HG02973 (cell line): Measurements from ENCODE around the gene LTK.

Experiments
- ATAC-seq: cut with Tn5 transposase; IDR thresholded peaks from one replicate; pipeline ENCODE4 v1.9.1; 2021; ENCODE audit warnings: moderate library complexity; ENCODE audit not compliant: unreplicated experiment

LTK gene

GRCh38 chr15:41530363-41530956, 16.8 kb upstream of the LTK start:
- no peak for ATAC-seq

- no peak for ATAC-seq
These were observed 9.5 kb upstream of the LTK start for GRCh38 chr15:41523097-41523496.

GRCh38 chr15:41521614-41522013, 8.0 kb upstream of the LTK start:
- ATAC-seq: no peak

DNA sequence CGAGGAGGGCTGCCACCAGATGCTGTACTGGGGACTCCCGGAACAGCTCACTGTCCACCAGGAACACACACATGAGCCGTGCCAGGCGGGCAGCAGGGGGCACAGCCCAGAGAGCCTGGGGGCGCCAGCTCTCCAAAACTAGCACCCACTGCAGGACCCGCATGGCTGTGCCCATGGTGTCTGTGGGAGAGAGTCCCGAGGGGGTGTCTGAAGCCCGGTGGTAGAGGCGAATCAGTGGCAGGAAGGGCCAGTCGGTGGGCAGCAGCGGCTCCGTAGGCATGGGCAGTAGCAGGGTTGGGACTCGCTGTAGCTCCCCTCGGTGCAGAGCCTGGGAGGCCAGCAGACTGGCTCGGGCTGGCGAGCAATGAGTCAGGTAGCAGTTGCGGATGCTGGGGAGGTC, 7.0 kb upstream of the LTK start:
- ATAC-seq: no peak

- no peak for ATAC-seq
These were observed 4.3 kb upstream of the LTK start for GRCh38 chr15:41517895-41518449.

- ATAC-seq: no peak
These were observed 604 bp downstream of the LTK start for GRCh38 chr15:41512940-41513505.

- no peak for ATAC-seq
These were observed 1.1 kb downstream of the LTK start for GRCh38 chr15:41512512-41512939.

DNA sequence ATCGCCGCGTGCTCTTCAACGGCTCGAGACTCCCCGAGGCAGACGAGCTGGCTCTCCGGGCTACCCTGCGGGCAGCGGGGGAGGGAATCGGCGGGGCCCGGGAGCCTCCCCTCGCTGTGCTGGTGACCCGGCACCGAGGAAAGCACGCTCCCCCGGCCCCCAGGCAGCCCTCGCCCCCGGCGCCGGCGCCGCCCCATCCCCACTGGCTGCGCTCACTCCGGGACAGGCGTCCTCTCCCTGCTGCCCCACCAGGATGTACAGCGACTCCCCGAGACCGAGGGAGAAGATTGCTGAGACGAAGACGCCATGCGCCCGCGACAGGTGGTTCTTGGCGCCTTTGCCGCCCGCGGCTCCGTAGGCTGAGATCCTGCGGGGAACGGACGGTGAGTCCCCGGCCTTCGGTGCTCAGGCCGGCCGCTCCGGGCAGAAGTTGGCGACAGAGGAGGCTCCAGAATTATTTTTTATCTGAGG, 1.7 kb downstream of the LTK start:
- ATAC-seq: no peak

GRCh38 chr15:41511331-41511898, 2.2 kb downstream of the LTK start:
- ATAC-seq: no peak

GRCh38 chr15:41510728-41511127, 2.9 kb downstream of the LTK start:
- no peak for ATAC-seq

DNA sequence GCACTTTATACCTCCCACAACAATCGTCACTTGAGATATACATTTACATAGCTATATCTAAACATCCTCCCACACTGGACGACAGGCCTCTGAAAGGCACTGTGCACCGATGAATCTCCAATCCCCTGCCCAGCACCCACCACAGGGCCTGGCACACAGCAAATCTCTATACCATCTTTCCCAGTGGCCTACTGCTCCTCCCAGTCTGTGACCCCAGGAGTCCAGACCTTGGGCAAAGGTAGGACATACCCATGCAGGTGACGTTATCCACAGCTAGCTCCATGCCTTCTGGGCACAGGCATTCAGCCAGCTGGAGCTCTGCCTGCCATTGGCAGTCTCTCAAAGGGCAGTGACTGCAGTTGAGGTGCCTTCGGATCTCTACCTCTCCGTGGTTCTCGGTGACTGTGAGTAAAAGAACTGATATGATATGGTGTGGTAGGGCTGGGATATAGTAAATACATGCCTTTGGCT, 5.8 kb downstream of the LTK start:
- no peak for ATAC-seq

DNA sequence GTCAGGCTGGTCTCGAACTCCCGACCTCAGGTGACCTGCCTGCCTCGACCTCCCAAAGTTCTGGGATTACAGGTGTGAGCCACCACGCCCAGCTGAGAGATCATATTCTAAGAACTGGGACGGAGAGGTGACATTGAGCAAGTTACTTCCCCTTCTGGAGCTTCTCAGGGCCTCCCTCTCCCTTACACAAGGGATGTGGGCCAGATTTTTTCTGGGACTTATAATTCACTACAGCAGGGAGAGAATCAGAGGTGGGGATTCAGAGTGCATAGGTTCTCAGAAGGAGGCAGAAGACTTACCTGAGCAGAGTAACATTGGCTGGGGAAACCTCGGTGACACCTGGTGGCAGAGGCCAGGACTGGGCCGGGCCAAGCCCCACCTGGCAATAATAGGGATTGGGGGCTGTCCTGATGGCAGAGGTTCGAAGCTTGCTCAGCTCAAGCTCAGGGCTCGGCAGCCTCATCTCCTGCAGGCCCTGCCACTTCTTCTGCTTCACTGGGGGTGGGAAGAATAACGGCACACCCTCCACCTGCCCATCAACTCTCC, 6.8 kb downstream of the LTK start:
- no peak for ATAC-seq

- no peak for ATAC-seq
These were observed 7.9 kb downstream of the LTK start for GRCh38 chr15:41505776-41506175.

GRCh38 chr15:41504751-41505492, 8.7 kb downstream of the LTK start:
- ATAC-seq: no peak

GRCh38 chr15:41503669-41504010, 10.0 kb downstream of the LTK start:
- ATAC-seq: no peak

GRCh38 chr15:41502795-41503668, 10.6 kb downstream of the LTK start:
- no peak for ATAC-seq

- no peak for ATAC-seq
These were observed 11.5 kb downstream of the LTK start for GRCh38 chr15:41501931-41502794.

- no peak for ATAC-seq
These were observed 12.3 kb downstream of the LTK start for GRCh38 chr15:41501191-41501917.
